ENCODE results near the gene APOBEC3C. TPM values are rescaled to one million over a fixed set of nuclear protein-coding genes. Genes with fewer than 3 reads are reported as not detected.
"Not testable (repeated sequence)": the region's sequence is repeated elsewhere in the genome, so short reads cannot be mapped to it uniquely, and the experiment has no call there.

APOBEC3C gene
- total RNA-seq, 4 donors from 2014 or later, result 6.6 to 14.4 (median 9.9) TPM

DNA sequence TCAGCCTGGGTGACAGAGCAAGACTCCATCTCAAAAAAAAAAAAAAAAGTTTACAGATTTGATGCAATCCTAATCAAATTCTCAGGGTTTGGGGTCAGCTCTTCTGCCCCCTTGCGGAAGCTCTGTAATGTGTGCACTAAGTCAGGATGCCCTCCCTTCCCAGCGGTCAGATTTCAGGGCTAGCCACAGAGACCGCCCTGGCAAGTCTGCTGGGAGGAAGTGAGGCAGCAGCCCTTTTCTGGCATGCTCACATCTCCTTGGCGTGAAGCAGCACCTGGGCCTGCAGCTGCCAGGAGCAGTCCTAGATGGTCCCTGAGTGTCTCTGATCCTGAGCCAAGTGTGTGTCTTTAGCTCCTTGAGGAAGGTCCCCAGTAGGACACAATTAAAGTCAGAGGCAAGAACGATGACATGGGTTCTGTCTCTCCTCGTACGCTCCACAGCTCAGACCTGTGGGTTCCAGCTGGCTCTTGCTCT is 10.9 kb upstream of the APOBEC3C start:
- DNase-seq (ENCODE audit: low spot score in 2 of 2), result peak; percentile 70 to 81
- 10 to 16% methylated on average over 7 of the region's 7 CpGs for WGBS, 2 donors
- Histone ChIP-seq H3K36me3 (no peaks in the 10 kb centered on the region), H3K9me3 (no peaks in the 10 kb centered on the region), H3K4me1 (peaks cover 0 to 10% (median 0%) of the 10 kb centered on the region in 4 donors), H3K4me3 (no peak overlapping the region), H3K27me3 (no peaks in the 10 kb centered on the region), H3K27ac (no peak overlapping the region)
- no peak for TF ChIP-seq POLR2A (IDR thresholded peaks at IDR 0.05)
- TF ChIP-seq EP300 (IDR thresholded peaks at IDR 0.05), result peak in 1 of 2 donors; percentile 52
- TF ChIP-seq, protein P1, sequence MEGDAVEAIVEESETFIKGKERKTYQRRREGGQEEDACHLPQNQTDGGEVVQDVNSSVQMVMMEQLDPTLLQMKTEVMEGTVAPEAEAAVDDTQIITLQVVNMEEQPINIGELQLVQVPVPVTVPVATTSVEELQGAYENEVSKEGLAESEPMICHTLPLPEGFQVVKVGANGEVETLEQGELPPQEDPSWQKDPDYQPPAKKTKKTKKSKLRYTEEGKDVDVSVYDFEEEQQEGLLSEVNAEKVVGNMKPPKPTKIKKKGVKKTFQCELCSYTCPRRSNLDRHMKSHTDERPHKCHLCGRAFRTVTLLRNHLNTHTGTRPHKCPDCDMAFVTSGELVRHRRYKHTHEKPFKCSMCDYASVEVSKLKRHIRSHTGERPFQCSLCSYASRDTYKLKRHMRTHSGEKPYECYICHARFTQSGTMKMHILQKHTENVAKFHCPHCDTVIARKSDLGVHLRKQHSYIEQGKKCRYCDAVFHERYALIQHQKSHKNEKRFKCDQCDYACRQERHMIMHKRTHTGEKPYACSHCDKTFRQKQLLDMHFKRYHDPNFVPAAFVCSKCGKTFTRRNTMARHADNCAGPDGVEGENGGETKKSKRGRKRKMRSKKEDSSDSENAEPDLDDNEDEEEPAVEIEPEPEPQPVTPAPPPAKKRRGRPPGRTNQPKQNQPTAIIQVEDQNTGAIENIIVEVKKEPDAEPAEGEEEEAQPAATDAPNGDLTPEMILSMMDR (IDR thresholded peaks at IDR 0.05), result peak; percentile 63 to 90 (median 81)

DNA sequence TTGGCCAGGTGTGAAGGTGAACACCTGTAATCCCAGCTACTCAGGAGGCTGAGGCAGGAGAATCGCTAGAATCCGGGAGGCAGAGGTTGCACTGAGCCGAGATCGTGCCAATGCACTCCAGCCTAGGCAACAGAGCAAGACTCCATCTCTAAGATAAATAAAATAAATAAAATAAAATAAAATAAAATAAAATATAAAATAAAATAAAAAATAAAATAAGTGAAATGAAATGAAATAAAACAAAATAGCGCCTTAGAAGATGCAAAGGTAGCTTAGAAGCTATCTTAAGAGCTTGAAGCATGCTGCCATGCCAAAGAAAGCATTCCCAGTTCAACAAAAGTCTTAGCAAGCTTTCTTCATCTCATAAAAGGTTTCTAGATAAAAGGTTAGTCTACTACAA is 6.9 kb upstream of the APOBEC3C start:
- DNase-seq (ENCODE audit: low spot score in 2 of 2), result no peak
- Histone ChIP-seq H3K4me1 (peaks cover 0 to 10% (median 0%) of the 10 kb centered on the region in 4 donors), H3K27ac (no peak overlapping the region), H3K4me3 (no peak overlapping the region), H3K36me3 (no peaks in the 10 kb centered on the region), H3K27me3 (no peaks in the 10 kb centered on the region), H3K9me3 (no peaks in the 10 kb centered on the region)
- WGBS, 2 donors, result 93 to 98% methylated on average over 5 of the region's 5 CpGs
- TF ChIP-seq EP300 (IDR thresholded peaks at IDR 0.05), result no peak
- TF ChIP-seq POLR2A (IDR thresholded peaks at IDR 0.05), result no peak
- TF ChIP-seq, protein P1 (IDR thresholded peaks at IDR 0.05), result no peak

DNA sequence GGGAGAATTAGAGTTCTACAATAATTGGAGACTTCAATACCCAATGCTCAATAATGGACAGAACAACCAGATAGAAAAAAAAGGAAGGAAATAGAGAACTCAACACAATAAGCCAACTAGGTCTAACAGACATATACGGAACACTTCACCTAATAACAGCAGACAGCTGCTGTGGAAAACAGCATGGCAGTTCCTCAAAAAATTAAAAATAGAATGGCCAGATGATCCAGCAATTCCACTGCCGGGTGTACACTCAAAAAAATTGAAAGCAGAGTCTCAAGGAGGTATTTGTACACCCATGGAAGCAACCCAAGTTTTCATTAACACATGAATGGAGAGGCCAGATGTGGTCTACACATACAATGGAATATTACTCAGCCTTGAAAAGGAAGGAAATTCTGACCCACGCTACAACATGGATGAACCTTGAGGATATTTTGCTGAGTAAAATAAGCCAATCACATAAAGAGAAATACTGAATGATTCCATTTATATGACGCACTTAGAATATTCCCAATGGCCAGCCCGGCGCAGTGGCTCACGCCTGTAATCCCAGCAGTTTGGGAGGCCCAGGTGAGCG is 5.7 kb upstream of the APOBEC3C start:
- H3K4me3 ChIP-seq; H3K27ac ChIP-seq; H3K4me1 ChIP-seq; H3K9me3 ChIP-seq; H3K36me3 ChIP-seq; H3K27me3 ChIP-seq; DNase-seq (ENCODE audit: low spot score in 2 of 2): not testable (repeated sequence)
- WGBS, 2 donors, result 84 to 87% methylated on average over 8 of the region's 8 CpGs
- TF ChIP-seq EP300 (IDR thresholded peaks at IDR 0.05), result peak in 1 of 2 donors; percentile 7

DNA sequence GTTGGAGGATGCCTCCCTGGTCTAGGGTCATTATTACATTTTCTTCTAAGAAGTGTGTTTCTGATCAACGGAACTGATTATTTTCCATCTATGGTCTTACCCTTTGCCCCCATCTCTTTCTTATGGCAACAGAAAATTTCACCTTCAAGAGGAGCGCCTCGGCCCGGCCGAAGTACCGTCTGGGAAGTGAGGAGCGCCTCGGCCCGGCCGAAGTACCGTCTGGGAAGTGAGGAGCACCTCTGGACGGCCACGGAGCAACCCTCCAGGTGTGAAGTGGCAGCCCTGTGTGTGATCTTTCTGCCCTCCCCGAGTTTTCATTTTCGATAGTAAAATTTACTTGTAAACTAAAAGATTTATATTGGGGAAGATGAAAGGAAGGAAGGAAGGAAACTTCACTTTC is 3.1 kb upstream of the APOBEC3C start:
- 80 to 81% methylated on average over 15 of the region's 15 CpGs for WGBS, 2 donors
- Histone ChIP-seq H3K27ac (no peak overlapping the region), H3K4me1 (peaks cover 0 to 22% (median 12%) of the 10 kb centered on the region in 4 donors), H3K4me3 (no peak overlapping the region), H3K36me3 (no peaks in the 10 kb centered on the region), H3K27me3 (no peaks in the 10 kb centered on the region), H3K9me3 (no peaks in the 10 kb centered on the region)
- TF ChIP-seq EP300 (IDR thresholded peaks at IDR 0.05) (no peak), POLR2A (IDR thresholded peaks at IDR 0.05) (no peak)
- TF ChIP-seq, protein P1 (IDR thresholded peaks at IDR 0.05), result no peak
- no peak for DNase-seq (ENCODE audit: low spot score in 2 of 2)

DNA sequence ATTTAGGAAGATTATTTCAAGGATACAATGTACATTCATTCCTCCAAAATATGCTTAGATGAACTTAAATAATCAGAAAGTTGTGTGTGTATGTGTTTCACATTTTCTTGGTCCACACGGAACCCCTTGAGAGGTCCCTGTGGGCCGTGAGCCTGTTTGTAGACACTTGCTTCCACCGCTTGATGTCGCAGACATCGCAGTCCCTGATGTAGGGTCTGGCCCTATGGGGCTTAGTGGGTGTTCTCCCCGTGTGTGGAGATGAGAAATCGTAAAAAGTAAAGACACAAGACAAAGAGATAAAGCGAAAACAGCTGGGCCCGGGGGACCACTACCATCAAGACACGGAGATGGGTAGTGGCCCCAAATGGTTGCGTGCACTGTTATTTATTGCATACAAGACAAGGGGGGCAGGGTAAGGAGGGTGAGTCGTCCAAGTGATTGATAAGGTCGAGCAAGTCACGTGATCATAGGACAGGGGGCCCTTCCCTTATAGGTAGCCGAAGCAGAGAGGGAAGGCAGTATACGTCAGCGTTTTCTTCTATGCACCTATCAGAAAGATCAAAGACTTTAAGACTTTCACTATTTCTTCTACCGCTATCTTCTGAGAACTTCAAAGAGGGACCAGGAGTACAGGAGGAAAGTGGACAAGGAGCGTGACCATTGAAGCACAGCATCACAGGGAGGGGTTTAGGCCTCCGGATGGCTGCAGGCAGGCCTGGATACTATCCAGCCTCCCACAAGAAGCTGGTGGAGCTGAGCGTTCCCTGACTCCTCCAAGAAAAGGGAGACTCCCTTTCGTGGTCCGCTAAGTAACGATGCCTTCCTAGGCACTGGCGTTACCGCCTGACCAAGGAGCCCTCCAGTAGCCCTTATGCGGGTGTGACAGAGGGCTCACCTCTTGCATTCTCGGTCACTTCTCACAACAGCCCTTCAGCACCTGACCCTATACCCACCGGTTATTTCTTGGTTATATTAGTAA is 1.2 kb upstream of the APOBEC3C start:
- 83% methylated on average over 29 of the region's 29 CpGs for WGBS, 2 donors
- Histone ChIP-seq H3K4me3 (no peak overlapping the region), H3K9me3 (no peaks in the 10 kb centered on the region), H3K27me3 (no peaks in the 10 kb centered on the region), H3K27ac (no peak overlapping the region), H3K4me1 (peaks cover 0 to 22% (median 12%) of the 10 kb centered on the region in 4 donors), H3K36me3 (peaks cover 0 to under 1% (median 0%) of the 10 kb centered on the region in 3 donors)
- TF ChIP-seq, protein P1 (IDR thresholded peaks at IDR 0.05), result no peak
- no peak for TF ChIP-seq EP300 (IDR thresholded peaks at IDR 0.05)
- no peak for TF ChIP-seq POLR2A (IDR thresholded peaks at IDR 0.05)
- DNase-seq (ENCODE audit: low spot score in 2 of 2), result no peak

DNA sequence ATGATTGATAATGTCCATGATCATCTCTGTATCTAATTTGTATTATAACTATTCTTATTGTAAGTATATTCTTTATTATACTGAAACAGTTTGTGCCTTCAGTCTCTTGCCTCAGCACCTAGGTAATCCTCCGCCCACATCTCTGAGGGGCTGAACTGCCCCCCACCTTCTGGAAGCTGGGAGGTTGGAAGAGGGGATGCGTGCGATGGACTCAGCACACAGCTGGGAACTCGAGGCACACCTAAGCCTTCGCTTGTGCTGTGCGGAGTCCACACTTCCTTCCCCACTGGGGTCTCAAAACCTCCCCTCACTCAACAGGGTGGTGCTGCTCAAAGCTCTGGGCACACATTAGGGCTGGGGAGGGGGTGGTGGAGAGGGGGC is 506 bp upstream of the APOBEC3C start:
- H3K27me3 ChIP-seq; H3K9me3 ChIP-seq; DNase-seq (ENCODE audit: low spot score in 2 of 2); H3K36me3 ChIP-seq: not testable (repeated sequence)
- Histone ChIP-seq H3K4me1 (peaks cover 0 to 22% (median 12%) of the 10 kb centered on the region in 4 donors), H3K27ac (peak overlapping the region; percentile 32 to 90 (median 84)), H3K4me3 (peak overlapping the region; percentile 30 to 59 (median 39))
- 63 to 82% methylated on average over 6 of the region's 6 CpGs for WGBS, 2 donors

DNA sequence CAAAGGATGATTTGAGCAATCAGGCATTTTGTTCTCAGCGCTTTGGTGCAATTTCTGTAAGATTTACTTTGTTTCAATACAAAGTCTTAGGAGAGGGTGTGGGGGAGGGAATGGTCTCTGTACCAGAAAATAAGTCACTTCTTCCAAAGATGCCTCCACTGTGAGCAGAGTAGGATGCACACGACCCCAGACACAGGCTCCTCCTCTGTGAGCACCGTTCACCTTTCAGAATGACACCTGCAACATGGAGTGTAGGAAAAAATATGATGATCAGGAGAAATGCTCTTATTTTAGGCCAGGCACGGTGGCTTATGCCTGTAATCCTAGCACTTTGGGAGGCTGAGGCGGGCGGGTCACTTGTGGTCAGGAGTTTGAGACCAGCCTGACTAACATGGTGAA is 665 bp downstream of the APOBEC3C start:
- not testable (repeated sequence) for H3K9me3 ChIP-seq; H3K27me3 ChIP-seq; H3K36me3 ChIP-seq; DNase-seq (ENCODE audit: low spot score in 2 of 2)
- 33 to 36% methylated on average over 6 of the region's 6 CpGs for WGBS, 2 donors
- Histone ChIP-seq H3K27ac (peak overlapping the region; percentile 32 to 90 (median 84)), H3K4me1 (peaks cover 0 to 22% (median 12%) of the 10 kb centered on the region in 4 donors), H3K4me3 (peak overlapping the region; percentile 30 to 59 (median 39))
